HEK293 (cell line): ENCODE data around the gene CHST7.

ENCODE experiments used
- CTCF ChIP-seq: fragments of 450-650 bp; formaldehyde crosslinking; IDR thresholded peaks from 2 replicates; pipeline ENCODE4 v1.5.1; 2016; ENCODE audit warnings: missing biosample characterization, missing genetic modification characterization
- SCRT2 ChIP-seq: fragments of 450-650 bp; formaldehyde crosslinking; IDR thresholded peaks from 2 replicates; pipeline ENCODE4 v1.5.1; 2016; ENCODE audit warnings: missing biosample characterization, missing genetic modification characterization
- ZNF155 ChIP-seq: fragments of 450-650 bp; formaldehyde crosslinking; IDR thresholded peaks from 2 replicates; pipeline ENCODE4 v1.5.1; 2016; ENCODE audit warnings: missing biosample characterization, missing genetic modification characterization
- ZNF202 ChIP-seq: fragments of 450-650 bp; formaldehyde crosslinking; IDR thresholded peaks from 2 replicates; pipeline ENCODE4 v1.5.1; 2016; ENCODE audit warnings: missing biosample characterization, missing genetic modification characterization, borderline replicate concordance
- ZNF561 ChIP-seq: fragments of 450-650 bp; IDR thresholded peaks from 2 replicates; pipeline ENCODE4 v1.5.1; 2018; ENCODE audit warnings: missing biosample characterization, missing genetic modification characterization, borderline replicate concordance

GRCh38 chrX:46602468-46603102 is 29.0 kb downstream of the CHST7 start:
- no peak for TF ChIP-seq CTCF (tag by site-specific recombination)
- no peak for TF ChIP-seq ZNF155
- TF ChIP-seq SCRT2 (tag by site-specific recombination), result no peak
- no peak for TF ChIP-seq ZNF202
- no peak for TF ChIP-seq ZNF561 (tag by site-specific recombination)
